Suprapubic skin (tissue), 3 donors: ENCODE data around the gene PITX2.

Experiments
- CTCF ChIP-seq, 2 donors: fragments of 200-600 bp in 1 of 2; fragments of 450-650 bp in 1 of 2; sonication (generic) in 1 of 2; IDR thresholded peaks; one replicate each; pipeline ENCODE4 v1.5.1; 2016 to 2019; ENCODE audit warnings: antibody characterized with exemption in 2 of 2, mild to moderate bottlenecking in 1 of 2, moderate library complexity in 1 of 2
- EP300 ChIP-seq: sonication (generic); formaldehyde crosslinking; IDR thresholded peaks from one replicate; pipeline ENCODE4 v1.6.1; 2017; ENCODE audit warnings: antibody characterized with exemption
- POLR2A ChIP-seq, 2 donors: fragments of 450-650 bp; IDR thresholded peaks; one replicate each; pipeline ENCODE4 v1.6.1; 2017; ENCODE audit warnings: antibody characterized with exemption in 2 of 2, mild to moderate bottlenecking in 2 of 2, moderate library complexity in 2 of 2

- TF ChIP-seq CTCF (IDR thresholded peaks at IDR 0.05), result no peak
- no peak for TF ChIP-seq POLR2A (IDR thresholded peaks at IDR 0.05)
- TF ChIP-seq EP300, result no peak
Measured at GRCh38 chr4:110618581-110619462, 4.1 kb downstream of the PITX2 start.
